Lower lobe of right lung (tissue), 2 donors: ENCODE data around the gene WNT4. TPM values are rescaled to one million over a fixed set of nuclear protein-coding genes. Genes with fewer than 3 reads are reported as not detected.

Experiments
- ATAC-seq, 2 donors: fragments of 200-7000 bp; cut with Tn5 transposase; one replicate each; pipeline ENCODE4 v1.9.1; 2020 to 2022; ENCODE audit warnings: mild to moderate bottlenecking in 2 of 2, moderate library complexity in 2 of 2
- DNase-seq: peaks from one replicate; pipeline ENCODE4 v3.0.0-alpha.2; 2020
- H3K27ac ChIP-seq: fragments of 200-600 bp; one replicate; pipeline ENCODE4 v1.8.0; 2022
- H3K27me3 ChIP-seq: fragments of 200-600 bp; one replicate; pipeline ENCODE4 v1.8.0; 2022; ENCODE audit warnings: low read depth
- H3K36me3 ChIP-seq: fragments of 200-600 bp; one replicate; pipeline ENCODE4 v1.8.0; 2022; ENCODE audit warnings: mild to moderate bottlenecking
- H3K4me1 ChIP-seq: fragments of 200-600 bp; one replicate; pipeline ENCODE4 v1.8.0; 2022
- H3K4me3 ChIP-seq: fragments of 200-600 bp; one replicate; pipeline ENCODE4 v1.8.0; 2022; ENCODE audit warnings: mild to moderate bottlenecking
- H3K9me3 ChIP-seq: fragments of 200-600 bp; one replicate; pipeline ENCODE4 v1.8.0; 2022
- intact Hi-C: fragments of 100-400 bp; cut with DNase I; formaldehyde crosslinking; loops from one replicate; pipeline ENCODE4 v1.11.0; 2022
- total RNA-seq: library from RNA; stranded (reverse); fragmentation: NEBNext Ultra II Directional; extraction: Animal tissue kit (Norgen Biotek cat#: 25700); gene quantifications from one replicate; pipeline ENCODE4 v1.2.1, GENCODE V29; 2021
- TF ChIP-seq, protein P1 (sequence below): fragments of 200-600 bp; IDR thresholded peaks from one replicate; pipeline ENCODE4 v1.8.0; 2022; ENCODE audit warnings: antibody characterized with exemption, mild to moderate bottlenecking
- donor health status: DM: no; HTN: yes; CAD: no; lungs with severe emphysema.

The WNT4 gene
- total RNA-seq, 1 donor from 2014 or later, result 3.8 TPM

GRCh38 chr1:22119626-22120468 is 23.1 kb downstream of the WNT4 start:
- H3K4me1 ChIP-seq, result peaks cover 13% of the 10 kb centered on the region
- no peaks in the 10 kb centered on the region for H3K9me3 ChIP-seq
- no peak overlapping the region for H3K27ac ChIP-seq
- DNase-seq, result no peak
- intact Hi-C loops, result no loop called here
- peaks cover 15% of the 10 kb centered on the region for H3K36me3 ChIP-seq
- no peak for ATAC-seq
- TF ChIP-seq, protein P1, sequence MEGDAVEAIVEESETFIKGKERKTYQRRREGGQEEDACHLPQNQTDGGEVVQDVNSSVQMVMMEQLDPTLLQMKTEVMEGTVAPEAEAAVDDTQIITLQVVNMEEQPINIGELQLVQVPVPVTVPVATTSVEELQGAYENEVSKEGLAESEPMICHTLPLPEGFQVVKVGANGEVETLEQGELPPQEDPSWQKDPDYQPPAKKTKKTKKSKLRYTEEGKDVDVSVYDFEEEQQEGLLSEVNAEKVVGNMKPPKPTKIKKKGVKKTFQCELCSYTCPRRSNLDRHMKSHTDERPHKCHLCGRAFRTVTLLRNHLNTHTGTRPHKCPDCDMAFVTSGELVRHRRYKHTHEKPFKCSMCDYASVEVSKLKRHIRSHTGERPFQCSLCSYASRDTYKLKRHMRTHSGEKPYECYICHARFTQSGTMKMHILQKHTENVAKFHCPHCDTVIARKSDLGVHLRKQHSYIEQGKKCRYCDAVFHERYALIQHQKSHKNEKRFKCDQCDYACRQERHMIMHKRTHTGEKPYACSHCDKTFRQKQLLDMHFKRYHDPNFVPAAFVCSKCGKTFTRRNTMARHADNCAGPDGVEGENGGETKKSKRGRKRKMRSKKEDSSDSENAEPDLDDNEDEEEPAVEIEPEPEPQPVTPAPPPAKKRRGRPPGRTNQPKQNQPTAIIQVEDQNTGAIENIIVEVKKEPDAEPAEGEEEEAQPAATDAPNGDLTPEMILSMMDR, result no peak
- no peaks in the 10 kb centered on the region for H3K27me3 ChIP-seq
- H3K4me3 ChIP-seq, result no peak overlapping the region

- TF ChIP-seq, protein P1, result no peak
- ATAC-seq (no peak), DNase-seq (no peak)
- H3K4me3 ChIP-seq, result no peak overlapping the region
- H3K4me1 ChIP-seq, result peaks cover 25% of the 10 kb centered on the region
- H3K9me3 ChIP-seq, result no peaks in the 10 kb centered on the region
- intact Hi-C loops, result no loop called here
- no peak overlapping the region for H3K27ac ChIP-seq
- no peaks in the 10 kb centered on the region for H3K27me3 ChIP-seq
- peaks cover 15% of the 10 kb centered on the region for H3K36me3 ChIP-seq
Observed at GRCh38 chr1:22118291-22118992, 24.5 kb downstream of the WNT4 start.

DNA sequence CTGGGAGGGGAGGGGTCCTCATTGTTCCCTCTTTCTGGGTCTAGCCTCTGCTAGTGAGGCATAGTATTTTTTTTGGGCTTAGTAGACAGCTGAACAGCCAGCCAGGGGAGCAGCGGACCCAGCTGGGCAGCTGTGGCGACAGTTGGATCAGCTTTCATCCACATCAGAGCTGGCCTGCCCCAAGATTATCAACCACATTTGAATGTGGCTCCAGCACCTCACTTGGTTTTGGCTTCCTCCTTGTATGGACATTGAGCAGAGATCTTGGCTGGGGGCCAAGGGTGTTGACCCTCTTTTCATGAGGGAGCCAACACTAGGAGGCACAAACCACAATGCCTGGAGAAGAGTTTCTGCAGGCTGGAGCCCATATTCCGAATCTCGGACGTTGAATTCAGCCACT is 25.0 kb downstream of the WNT4 start:
- Histone ChIP-seq H3K4me3 (no peak overlapping the region), H3K4me1 (peaks cover 26% of the 10 kb centered on the region), H3K9me3 (no peaks in the 10 kb centered on the region), H3K27ac (no peak overlapping the region), H3K27me3 (no peaks in the 10 kb centered on the region), H3K36me3 (peaks cover 19% of the 10 kb centered on the region)
- ATAC-seq (no peak), DNase-seq (no peak)
- intact Hi-C loops, result no loop called here
- TF ChIP-seq, protein P1, result no peak

DNA sequence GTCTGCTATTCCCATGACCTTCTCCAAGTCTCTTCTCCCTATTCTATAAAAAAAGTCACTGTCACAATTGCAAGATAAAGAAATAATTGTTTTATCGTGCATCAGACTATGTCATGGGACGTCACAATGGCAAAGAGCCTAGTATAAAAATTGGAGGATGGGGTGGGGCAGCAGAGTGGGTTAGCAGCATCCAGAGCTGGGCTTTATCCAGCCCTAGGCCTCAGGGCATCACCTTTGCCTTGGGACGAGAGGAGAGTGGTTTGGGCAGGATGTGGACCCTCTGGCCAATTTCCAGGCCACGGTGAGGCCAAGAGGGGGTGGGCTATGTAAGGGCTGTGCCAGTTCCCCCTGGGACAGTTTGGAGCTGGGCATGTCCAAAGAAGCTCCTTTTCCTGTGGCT is 25.7 kb downstream of the WNT4 start:
- H3K4me3 ChIP-seq, result no peak overlapping the region
- no peaks in the 10 kb centered on the region for H3K27me3 ChIP-seq
- intact Hi-C loops, result no loop called here
- H3K9me3 ChIP-seq, result no peaks in the 10 kb centered on the region
- DNase-seq (no peak), ATAC-seq (no peak)
- peaks cover 25% of the 10 kb centered on the region for H3K36me3 ChIP-seq
- H3K4me1 ChIP-seq, result peaks cover 26% of the 10 kb centered on the region
- TF ChIP-seq, protein P1, result no peak
- H3K27ac ChIP-seq, result no peak overlapping the region

DNA sequence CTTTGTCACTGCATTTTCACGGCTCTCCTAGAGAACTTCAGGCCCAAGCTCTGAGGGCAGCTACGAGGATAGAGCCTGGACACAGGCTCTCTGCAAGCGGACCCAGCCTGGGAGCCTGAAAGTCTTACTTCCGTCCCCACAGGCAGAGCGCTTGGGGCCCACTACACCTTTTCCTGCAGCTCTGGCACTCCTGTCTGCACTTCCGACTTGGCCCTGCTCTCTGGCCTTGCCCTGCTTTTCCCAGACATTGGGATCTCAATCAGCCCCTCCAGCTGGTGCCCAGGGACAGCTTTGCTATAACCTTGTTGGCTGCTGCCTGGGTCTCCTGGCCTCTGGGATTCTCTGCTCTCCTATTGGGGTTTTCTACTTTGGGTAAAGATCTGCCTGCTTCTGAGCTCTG is 27.6 kb downstream of the WNT4 start:
- intact Hi-C loops, result no loop called here
- no peak for ATAC-seq
- H3K27ac ChIP-seq, result no peak overlapping the region
- no peak overlapping the region for H3K4me3 ChIP-seq
- H3K27me3 ChIP-seq, result no peaks in the 10 kb centered on the region
- no peaks in the 10 kb centered on the region for H3K9me3 ChIP-seq
- H3K36me3 ChIP-seq, result peaks cover 35% of the 10 kb centered on the region
- TF ChIP-seq, protein P1, result no peak
- H3K4me1 ChIP-seq, result peaks cover 35% of the 10 kb centered on the region
- no peak for DNase-seq
